ENCODE measurements around the gene LRIG1. TPM values are rescaled to one million over a fixed set of nuclear protein-coding genes. Genes with fewer than 3 reads are reported as not detected.

Gene LRIG1
- total and polyA plus RNA-seq, 2 of the 8 experiments (the other 6 are each of a cell fraction or from before 2014, with no cell fraction given): 78.1 to 88.7 TPM

- TF ChIP-seq JUN (IDR thresholded peaks at IDR 0.05; ENCODE audit: low read depth, low read length) (no peak), KDM4A (IDR thresholded peaks at IDR 0.05; ENCODE audit: low read depth, low read length, severe bottlenecking) (no peak), SP4 (IDR thresholded peaks at IDR 0.05; ENCODE audit: low read length) (no peak), ATF2 (IDR thresholded peaks at IDR 0.05; ENCODE audit: low read length) (no peak), KDM1A (IDR thresholded peaks at IDR 0.05; ENCODE audit: borderline replicate concordance, low read length) (no peak)
Observed at GRCh38 chr3:66482018-66482404, 18.8 kb downstream of the LRIG1 start (continued).
